ENCODE data around the gene ADCY2. TPM values are rescaled to one million over a fixed set of nuclear protein-coding genes. Genes with fewer than 3 reads are reported as not detected.

Gene ADCY2
- total RNA-seq, 1 donor from 2014 or later = 18.4 TPM

- TF ChIP-seq, protein P1, sequence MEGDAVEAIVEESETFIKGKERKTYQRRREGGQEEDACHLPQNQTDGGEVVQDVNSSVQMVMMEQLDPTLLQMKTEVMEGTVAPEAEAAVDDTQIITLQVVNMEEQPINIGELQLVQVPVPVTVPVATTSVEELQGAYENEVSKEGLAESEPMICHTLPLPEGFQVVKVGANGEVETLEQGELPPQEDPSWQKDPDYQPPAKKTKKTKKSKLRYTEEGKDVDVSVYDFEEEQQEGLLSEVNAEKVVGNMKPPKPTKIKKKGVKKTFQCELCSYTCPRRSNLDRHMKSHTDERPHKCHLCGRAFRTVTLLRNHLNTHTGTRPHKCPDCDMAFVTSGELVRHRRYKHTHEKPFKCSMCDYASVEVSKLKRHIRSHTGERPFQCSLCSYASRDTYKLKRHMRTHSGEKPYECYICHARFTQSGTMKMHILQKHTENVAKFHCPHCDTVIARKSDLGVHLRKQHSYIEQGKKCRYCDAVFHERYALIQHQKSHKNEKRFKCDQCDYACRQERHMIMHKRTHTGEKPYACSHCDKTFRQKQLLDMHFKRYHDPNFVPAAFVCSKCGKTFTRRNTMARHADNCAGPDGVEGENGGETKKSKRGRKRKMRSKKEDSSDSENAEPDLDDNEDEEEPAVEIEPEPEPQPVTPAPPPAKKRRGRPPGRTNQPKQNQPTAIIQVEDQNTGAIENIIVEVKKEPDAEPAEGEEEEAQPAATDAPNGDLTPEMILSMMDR (IDR thresholded peaks at IDR 0.05) = no peak
- no peak for TF ChIP-seq POLR2A (IDR thresholded peaks at IDR 0.05)
- TF ChIP-seq POLR2AphosphoS5 (IDR thresholded peaks at IDR 0.05; ENCODE audit: insufficient read depth in 1 of 2, low read depth in 1 of 2) = no peak
- Histone ChIP-seq H3K9me3 (no peaks in the 10 kb centered on the region), H3K27ac (no peak overlapping the region), H3K36me3 (no peaks in the 10 kb centered on the region), H3K27me3 (no peaks in the 10 kb centered on the region), H3K4me1 (peaks cover 6% of the 10 kb centered on the region), H3K4me3 (no peak overlapping the region)
- no peak for DNase-seq (ENCODE audit: extremely low spot score in 2 of 2)
- intact Hi-C loops (cut with DNase I) = no loop called here
Observed at GRCh38 chr5:7398596-7399280, 2.8 kb downstream of the ADCY2 start.

- no peaks in the 10 kb centered on the region for H3K27me3 ChIP-seq
- no peak overlapping the region for H3K4me3 ChIP-seq
- TF ChIP-seq, protein P1 (IDR thresholded peaks at IDR 0.05) = no peak
- TF ChIP-seq POLR2A (IDR thresholded peaks at IDR 0.05) = no peak
- no peak for TF ChIP-seq POLR2AphosphoS5 (IDR thresholded peaks at IDR 0.05; ENCODE audit: insufficient read depth in 1 of 2, low read depth in 1 of 2)
- DNase-seq (ENCODE audit: extremely low spot score in 2 of 2) = no peak
- H3K4me1 ChIP-seq = no peaks in the 10 kb centered on the region
- H3K36me3 ChIP-seq = no peaks in the 10 kb centered on the region
- intact Hi-C loops (cut with DNase I) = no loop called here
- H3K27ac ChIP-seq = no peak overlapping the region
- no peaks in the 10 kb centered on the region for H3K9me3 ChIP-seq
Observed at GRCh38 chr5:7405277-7405676, 9.3 kb downstream of the ADCY2 start.

GRCh38 chr5:7410936-7411511, 15.1 kb downstream of the ADCY2 start:
- H3K36me3 ChIP-seq = no peaks in the 10 kb centered on the region
- H3K9me3 ChIP-seq = no peaks in the 10 kb centered on the region
- no peak overlapping the region for H3K4me3 ChIP-seq
- DNase-seq (ENCODE audit: extremely low spot score in 2 of 2) = no peak
- TF ChIP-seq POLR2A (IDR thresholded peaks at IDR 0.05) = no peak
- no peak for TF ChIP-seq POLR2AphosphoS5 (IDR thresholded peaks at IDR 0.05; ENCODE audit: insufficient read depth in 1 of 2, low read depth in 1 of 2)
- TF ChIP-seq, protein P1 (IDR thresholded peaks at IDR 0.05) = no peak
- no peaks in the 10 kb centered on the region for H3K4me1 ChIP-seq
- intact Hi-C loops (cut with DNase I) = no loop called here
- no peak overlapping the region for H3K27ac ChIP-seq
- no peaks in the 10 kb centered on the region for H3K27me3 ChIP-seq

DNA sequence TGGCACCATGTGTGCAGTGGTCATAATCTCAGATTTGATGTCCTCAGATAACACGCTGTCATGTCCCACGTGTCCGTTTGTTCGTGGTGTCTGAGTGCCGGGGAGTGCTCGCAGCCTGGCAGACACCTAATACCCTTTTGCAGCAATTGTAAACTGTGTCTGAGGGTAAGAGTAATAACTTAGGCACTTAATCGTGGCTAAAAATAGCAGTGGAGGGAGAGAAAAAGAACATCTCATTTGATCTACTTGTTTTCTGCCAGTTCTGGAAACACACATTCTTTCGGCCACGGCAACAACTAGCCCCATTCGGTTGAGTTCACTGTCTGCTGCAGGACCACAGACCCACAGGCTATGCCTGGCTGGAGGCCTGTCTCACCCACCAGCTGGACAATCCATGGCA, 16.5 kb downstream of the ADCY2 start:
- DNase-seq (ENCODE audit: extremely low spot score in 2 of 2) = no peak
- Histone ChIP-seq H3K27me3 (no peaks in the 10 kb centered on the region), H3K4me3 (no peak overlapping the region), H3K4me1 (no peaks in the 10 kb centered on the region), H3K36me3 (no peaks in the 10 kb centered on the region), H3K27ac (no peak overlapping the region), H3K9me3 (no peaks in the 10 kb centered on the region)
- no peak for TF ChIP-seq POLR2AphosphoS5 (IDR thresholded peaks at IDR 0.05; ENCODE audit: insufficient read depth in 1 of 2, low read depth in 1 of 2)
- TF ChIP-seq, protein P1 (IDR thresholded peaks at IDR 0.05) = no peak
- TF ChIP-seq POLR2A (IDR thresholded peaks at IDR 0.05) = no peak
- intact Hi-C loops (cut with DNase I) = no loop called here

DNA sequence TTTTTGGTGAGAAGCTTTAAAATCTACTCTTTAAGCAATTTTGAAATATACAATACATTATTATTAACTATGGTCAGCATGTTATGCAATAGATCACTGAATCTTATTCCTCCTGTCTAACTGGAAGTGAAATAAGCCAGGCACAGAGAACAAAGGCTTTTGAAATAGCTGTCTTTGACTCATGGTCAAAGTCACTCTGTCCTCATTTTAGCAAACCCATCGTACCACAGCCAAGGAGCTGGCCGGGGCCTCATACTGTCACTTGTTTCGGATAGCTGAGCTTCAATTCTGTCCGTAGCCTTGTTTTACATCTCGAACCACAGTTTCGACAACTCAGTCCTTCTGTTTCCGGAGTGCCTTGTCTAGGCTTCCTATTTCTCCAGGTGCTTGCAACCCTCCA, 19.2 kb downstream of the ADCY2 start:
- DNase-seq (ENCODE audit: extremely low spot score in 2 of 2) = no peak
- H3K4me3 ChIP-seq = no peak overlapping the region
- H3K4me1 ChIP-seq = no peaks in the 10 kb centered on the region
- no peaks in the 10 kb centered on the region for H3K27me3 ChIP-seq
- no peaks in the 10 kb centered on the region for H3K36me3 ChIP-seq
- TF ChIP-seq POLR2A (IDR thresholded peaks at IDR 0.05) (no peak), POLR2AphosphoS5 (IDR thresholded peaks at IDR 0.05; ENCODE audit: insufficient read depth in 1 of 2, low read depth in 1 of 2) (no peak)
- TF ChIP-seq, protein P1 (IDR thresholded peaks at IDR 0.05) = no peak
- intact Hi-C loops (cut with DNase I) = no loop called here
- no peak overlapping the region for H3K27ac ChIP-seq
- no peaks in the 10 kb centered on the region for H3K9me3 ChIP-seq
